HG02943 (cell line): ENCODE data around the gene C1QTNF9B.

Source experiments
- ATAC-seq: cut with Tn5 transposase; IDR thresholded peaks from one replicate; pipeline ENCODE4 v1.9.1; 2021; ENCODE audit warnings: mild to moderate bottlenecking, low read depth, moderate library complexity; ENCODE audit not compliant: unreplicated experiment

C1QTNF9B gene

GRCh38 chr13:23861310-23861709, 36.0 kb downstream of the C1QTNF9B start:
- no peak for ATAC-seq

DNA sequence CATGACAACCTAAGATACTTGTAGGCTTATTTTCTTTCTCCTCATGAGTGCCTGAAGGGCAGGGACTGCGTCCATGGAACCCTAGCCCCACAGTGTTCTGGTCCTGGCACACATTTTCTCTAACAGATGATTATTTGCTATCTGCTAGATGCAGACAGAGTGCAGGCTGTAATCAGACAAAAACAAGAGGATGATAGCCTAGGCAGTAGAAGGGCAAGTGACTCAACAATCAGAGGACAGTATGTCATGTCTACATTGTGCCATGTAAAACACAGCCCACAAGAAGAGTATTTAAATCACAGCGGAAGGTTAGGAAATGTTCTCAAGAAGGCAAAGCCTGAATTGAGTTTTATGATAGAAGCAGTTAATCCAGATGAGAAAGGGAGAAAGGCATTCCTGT, 37.4 kb downstream of the C1QTNF9B start:
- no peak for ATAC-seq

DNA sequence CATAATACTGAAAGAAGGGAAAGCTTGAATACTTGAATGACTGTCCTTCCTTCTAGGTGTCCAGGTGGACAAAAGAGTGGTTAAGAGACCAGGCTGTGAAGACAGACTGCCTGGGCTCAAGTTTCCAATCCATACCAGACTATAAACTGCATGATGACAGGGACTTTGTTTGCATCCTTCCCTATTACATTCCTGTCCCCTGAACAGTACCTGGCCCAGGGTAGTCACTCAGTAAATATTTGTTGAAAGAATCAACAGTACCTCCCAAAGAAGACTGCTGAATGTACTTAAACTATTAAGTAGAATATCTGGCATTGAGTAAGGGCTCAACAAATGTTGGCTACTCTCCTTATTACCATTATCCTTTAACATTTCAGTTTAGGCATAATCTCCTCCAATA, 37.8 kb downstream of the C1QTNF9B start:
- ATAC-seq, result no peak

DNA sequence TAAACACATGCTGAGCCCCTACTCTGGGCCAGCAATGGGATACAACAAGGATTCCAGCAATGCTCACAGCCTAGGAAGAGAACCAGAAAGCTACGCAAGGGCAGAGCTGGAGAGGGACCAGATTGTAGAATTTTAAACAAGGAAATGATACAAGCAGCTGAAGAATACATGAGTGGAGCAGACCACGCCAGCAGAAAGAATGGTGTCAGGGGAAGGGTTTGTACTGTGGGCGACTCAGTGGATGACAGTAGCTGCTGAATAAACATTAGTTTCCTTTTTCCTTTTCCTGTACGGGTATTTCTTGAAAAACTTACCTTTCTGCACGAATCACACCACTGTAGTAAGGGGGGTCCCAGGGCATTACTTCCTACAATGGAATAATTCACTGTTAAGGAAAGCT, 38.8 kb downstream of the C1QTNF9B start:
- ATAC-seq, result no peak

GRCh38 chr13:23856008-23856750, 41.1 kb downstream of the C1QTNF9B start:
- no peak for ATAC-seq

- no peak for ATAC-seq
Measured at GRCh38 chr13:23855360-23855759, 41.9 kb downstream of the C1QTNF9B start.

DNA sequence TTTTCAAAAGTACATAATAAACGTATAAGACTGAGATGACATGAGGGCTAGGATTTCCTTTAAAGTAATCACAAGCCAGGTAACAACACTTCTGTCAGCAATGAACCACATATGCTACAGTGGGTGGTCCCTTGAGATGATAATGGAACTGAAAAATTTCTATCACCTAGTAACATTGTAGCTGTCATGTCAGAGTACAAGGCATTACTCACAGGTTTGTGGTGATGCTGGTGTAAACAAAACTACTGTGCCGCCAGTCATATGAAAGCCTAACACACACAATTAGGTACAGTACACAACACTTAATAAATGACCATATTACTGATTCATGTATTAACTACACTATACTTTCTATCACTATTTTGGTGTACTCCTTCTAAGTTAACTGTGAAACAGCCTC, 45.0 kb downstream of the C1QTNF9B start:
- no peak for ATAC-seq

- no peak for ATAC-seq
Measured at GRCh38 chr13:23851106-23851505, 46.2 kb downstream of the C1QTNF9B start.

- no peak for ATAC-seq
Measured at GRCh38 chr13:23850134-23850533, 47.2 kb downstream of the C1QTNF9B start.

- no peak for ATAC-seq
Measured at GRCh38 chr13:23849670-23850069, 47.6 kb downstream of the C1QTNF9B start.

GRCh38 chr13:23848646-23849141, 48.6 kb downstream of the C1QTNF9B start:
- ATAC-seq, result no peak

DNA sequence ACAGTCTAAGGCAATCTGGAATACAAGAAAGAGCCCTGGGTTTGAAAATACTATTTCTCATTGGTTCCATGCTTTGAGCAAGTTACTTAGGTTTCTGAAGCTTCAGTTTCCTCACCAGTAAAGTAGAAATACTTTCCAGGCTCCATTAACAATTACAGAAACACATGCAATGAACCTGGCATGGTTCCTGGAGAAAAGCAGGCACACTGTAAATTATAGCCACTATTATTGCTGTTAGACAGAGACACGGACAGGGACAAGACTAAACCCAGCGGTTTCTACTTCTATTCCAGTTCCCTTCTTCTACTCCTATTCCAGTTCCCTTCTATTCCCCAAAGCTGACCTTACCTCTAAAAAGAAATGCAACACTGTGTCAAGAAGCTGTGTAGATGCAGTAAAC, 49.3 kb downstream of the C1QTNF9B start:
- ATAC-seq, result no peak

DNA sequence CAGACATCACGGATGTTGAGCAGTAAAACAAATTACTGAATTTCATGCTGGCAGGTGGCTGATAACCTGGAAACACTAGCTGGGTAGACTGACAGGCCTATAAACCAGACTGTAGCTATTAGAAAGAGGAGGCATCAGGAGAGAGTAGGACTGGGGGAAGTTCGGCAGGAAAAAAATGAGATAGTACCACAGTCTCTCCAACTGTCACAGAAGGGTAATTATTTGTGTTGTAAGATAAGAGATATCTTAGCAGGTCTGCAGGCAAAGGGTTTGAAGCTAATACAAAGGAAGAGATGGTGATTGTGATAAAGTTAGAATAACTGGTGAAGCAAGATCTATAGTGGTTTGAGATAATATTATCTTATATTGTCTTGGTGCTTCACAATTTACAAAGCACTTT, 49.8 kb downstream of the C1QTNF9B start:
- ATAC-seq, result no peak

DNA sequence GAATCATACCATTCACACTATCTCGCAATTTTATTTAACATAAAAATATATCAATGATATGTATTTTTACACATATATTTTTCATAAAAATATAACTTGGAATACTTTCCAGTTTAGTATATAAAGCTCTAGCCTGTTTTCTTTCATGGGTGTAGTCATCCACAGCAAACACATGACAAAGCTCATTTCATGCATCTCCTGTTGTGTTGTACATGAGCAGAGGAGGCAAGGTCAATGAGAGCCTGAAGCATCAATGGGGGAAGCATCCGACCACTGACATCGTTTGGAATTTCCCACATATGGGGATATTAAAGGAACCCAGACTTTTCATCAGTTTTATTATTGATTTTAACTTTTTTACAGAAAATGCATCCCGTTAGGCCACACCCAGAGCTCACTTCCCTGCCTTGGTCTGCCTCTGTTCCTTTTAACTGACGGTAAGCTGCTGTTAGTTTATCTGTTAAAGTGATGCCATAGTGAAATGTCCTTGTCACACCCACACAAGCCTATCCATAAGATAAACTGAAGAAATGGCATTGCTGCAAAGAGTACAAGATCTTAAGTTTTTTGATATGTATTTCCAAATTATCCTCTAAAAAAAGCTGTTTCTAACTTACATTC, 52.1 kb downstream of the C1QTNF9B start:
- no peak for ATAC-seq

DNA sequence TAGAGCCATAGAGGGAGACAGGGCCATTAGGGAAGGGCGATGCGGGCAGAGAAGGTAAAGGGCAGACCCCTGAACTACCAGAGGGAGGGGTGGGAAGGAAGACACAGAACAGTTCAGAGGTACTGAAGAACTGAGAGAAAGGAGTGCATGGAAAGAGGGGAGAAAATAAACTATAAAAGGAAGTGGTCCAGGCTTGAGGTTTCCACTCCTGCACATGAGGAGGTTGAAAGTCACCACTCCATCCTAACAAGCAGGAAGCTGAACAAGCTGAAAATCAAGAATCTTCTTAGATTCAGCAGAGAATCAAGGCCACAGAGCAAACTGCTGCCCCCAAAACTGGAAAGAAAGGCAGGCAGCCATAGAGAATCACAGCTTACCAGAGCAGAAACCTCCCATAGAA, 53.2 kb downstream of the C1QTNF9B start:
- no peak for ATAC-seq

GRCh38 chr13:23843436-23843835, 53.9 kb downstream of the C1QTNF9B start:
- ATAC-seq, result no peak

DNA sequence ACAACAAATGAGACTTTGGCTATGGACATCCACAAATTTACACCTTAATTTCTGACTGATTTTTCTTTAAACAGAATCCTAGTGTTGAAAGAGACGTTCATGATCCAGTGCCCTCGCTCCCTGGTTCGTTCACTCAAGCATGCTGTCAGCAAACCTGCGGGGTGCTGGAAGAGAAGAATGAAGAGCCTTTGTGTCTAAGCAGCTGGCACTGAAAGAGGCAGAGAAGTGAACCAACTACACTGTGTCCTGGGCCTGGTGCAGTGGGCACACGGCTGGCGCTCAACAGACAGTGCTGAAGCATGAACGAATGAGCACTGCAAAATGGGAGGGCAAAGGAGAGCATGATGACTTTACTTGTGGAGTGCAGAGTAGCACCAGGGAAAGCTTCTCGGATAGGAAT, 54.9 kb downstream of the C1QTNF9B start:
- no peak for ATAC-seq
